ENCODE measurements around the gene IRF1.

- TF ChIP-seq POLR2A (IDR thresholded peaks at IDR 0.05) (no peak), CTCF (IDR thresholded peaks at IDR 0.05) (no peak)
These were observed 53.6 kb downstream of the IRF1 start for GRCh38 chr5:132436936-132437335.

Measured in esophagus squamous epithelium (tissue), 4 donors.